Heart left ventricle (tissue), 16 donors: ENCODE measurements around the gene NAA40. TPM values are rescaled to one million over a fixed set of nuclear protein-coding genes. Genes with fewer than 3 reads are reported as not detected.
"Not testable (repeated sequence)": the region's sequence is repeated elsewhere in the genome, so short reads cannot be mapped to it uniquely, and the experiment has no call there.

Source experiments
- ATAC-seq, 4 donors: fragments of 200-7000 bp; cut with Tn5 transposase; one replicate each; pipeline ENCODE4 v1.9.1; 2020 to 2022; ENCODE audit warnings: moderate library complexity in 4 of 4, mild to moderate bottlenecking in 3 of 4, moderate number of reproducible peaks in 1 of 4
- DNase-seq, 5 donors: peaks; one replicate each; pipeline ENCODE4 v3.0.0-alpha.2; 2020
- H3K27ac ChIP-seq, 12 donors: fragments of 200-600 bp; sonication (generic) in 4 of 12; one replicate each; pipeline versions ENCODE4 v1.5.0 to v1.8.0; 2016 to 2022; ENCODE audit warnings: mild to moderate bottlenecking in 2 of 12
- H3K27me3 ChIP-seq, 9 donors: fragments of 200-600 bp; sonication (generic) in 2 of 9; one replicate each; pipeline versions ENCODE4 v1.5.1 to v1.8.0; 2016 to 2022; ENCODE audit warnings: mild to moderate bottlenecking in 3 of 9
- H3K36me3 ChIP-seq, 9 donors: fragments of 200-600 bp; sonication (generic) in 2 of 9; one replicate each; pipeline versions ENCODE4 v1.5.0 to v1.8.0; 2018 to 2022; ENCODE audit warnings: mild to moderate bottlenecking in 2 of 9
- H3K4me1 ChIP-seq, 12 donors: fragments of 200-600 bp; sonication (generic) in 4 of 12; one replicate each; pipeline versions ENCODE4 v1.5.0 to v1.8.0; 2016 to 2022; ENCODE audit warnings: mild to moderate bottlenecking in 3 of 12
- H3K4me3 ChIP-seq, 12 donors: fragments of 200-600 bp; sonication (generic) in 4 of 12; one replicate each; pipeline versions ENCODE4 v1.5.0 to v1.8.0; 2017 to 2022; ENCODE audit warnings: mild to moderate bottlenecking in 9 of 12, moderate library complexity in 4 of 12
- H3K9me3 ChIP-seq, 12 donors: fragments of 200-600 bp; sonication (generic) in 4 of 12; one replicate each; pipeline versions ENCODE4 v1.5.0 to v1.8.0; 2016 to 2022; ENCODE audit warnings: mild to moderate bottlenecking in 1 of 12
- POLR2A ChIP-seq, 2 donors: fragments of 450-650 bp; IDR thresholded peaks; one replicate each; pipeline ENCODE4 v1.6.1; 2017; ENCODE audit warnings: antibody characterized with exemption in 2 of 2, mild to moderate bottlenecking in 2 of 2, moderate library complexity in 2 of 2
- whole genome bisulfite sequencing, 4 donors: extraction: QIAGEN DNeasy Blood & Tissue Kit in 2 of 4; methylation state at CpG; one replicate each; pipeline versions ENCODE4 v1.1.5 to v1.1.7; 2013 to 2018; 5-methylcytosine and 5-hydroxymethylcytosine counted together
- intact Hi-C, 10 donors: fragments of 100-400 bp; cut with DNase I; formaldehyde crosslinking; loops; one replicate each; pipeline versions ENCODE4 v1.11.1 to v1.14.2; 2022
- polyA plus RNA-seq, 2 donors: library from polyadenylated mRNA; stranded (reverse); fragments of 200-250 nt; gene quantifications; one replicate each; pipeline ENCODE4 v1.2.3, GENCODE V29; 2013
- total RNA-seq, 9 donors: library from RNA; depleted of rRNA in 2 of 9; stranded (reverse); fragments of >200 nt in 2 of 9; fragmentation: NEBNext Ultra II Directional in 3 of 9; extraction: Animal tissue kit (Norgen Biotek cat#: 25700) in 3 of 9; gene quantifications; one replicate each; pipeline versions ENCODE4 v1.1.0 to v1.2.4, GENCODE V29; 2016 to 2023
- TF ChIP-seq, protein P1 (sequence below), 12 donors: fragments of 200-600 bp; sonication (generic) in 4 of 12; IDR thresholded peaks; one replicate each; pipeline versions ENCODE4 v1.5.0 to v1.8.0; 2018 to 2022; ENCODE audit warnings: antibody characterized with exemption in 12 of 12, mild to moderate bottlenecking in 5 of 12
- donor health status: ischemic (EF 13 %, LVEDD 7.1; RV severe dilation, severe dysfunction).
- donor health status: healthy with polysubstance abuse.
- donor health status: DM: no; HTN: yes; CAD: no.
- donor health status: DM: no; HTN: no; CAD: no.
- donor health status: ischemic (EF 25% LVEDD 6.9; RV normal size, moderate dysfunction).
- donor health status: ischemic (EF 25% LVEDD 5.7; RV mildly dilated, moderate dysfunction).
- donor health status: healthy.
- donor health status: DM: yes; HTN: yes; CAD: no.
- donor health status: ischemic (EF 35%, LVEDD 5.7; RV mildly dilated, moderate dysfunction).
- donor health status: nonischemic (EF 11% LVEDD 7.7; RV severe dilation, severe dysfunction).
- donor health status: DM: yes; HTN: yes; CAD: no.
- donor health status: PGD.
- donor health status: ischemic (EF 29% LVEDD 5.4; RV normal size, mild dysfunction).
- donor health status: nonischemic (EF 23%, LVEDD 6.1; RV moderate dilation, normal function).

Gene NAA40
- total and polyA plus RNA-seq, 11 donors: 9.7 to 26.1 (median 19.6) TPM

DNA sequence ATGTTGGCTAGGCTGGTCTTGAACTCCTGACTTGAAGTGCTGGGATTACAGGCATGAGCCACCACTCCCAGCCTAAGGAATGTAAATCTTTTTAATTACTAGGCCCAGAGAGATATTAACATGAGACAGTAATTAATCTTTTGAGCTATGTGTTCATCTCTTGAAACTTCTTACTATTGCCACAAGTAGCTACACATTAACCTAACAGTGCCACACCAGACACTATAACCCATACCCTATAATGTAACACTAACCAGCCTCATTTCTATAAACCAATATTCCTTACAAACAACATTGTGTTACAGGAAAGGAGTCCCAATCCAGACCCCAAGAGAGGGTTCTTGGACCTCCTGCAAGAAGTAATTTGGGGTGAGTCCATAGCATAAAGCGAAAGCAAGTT, 27.6 kb downstream of the NAA40 start:
- DNase-seq (no peak), ATAC-seq (no peak)
- intact Hi-C loops: no loop called here
- Histone ChIP-seq H3K4me1 (peaks cover 0 to 6% (median 0%) of the 10 kb centered on the region in 12 donors), H3K36me3 (no peaks in the 10 kb centered on the region), H3K27me3 (no peaks in the 10 kb centered on the region), H3K4me3 (no peak overlapping the region), H3K9me3 (no peaks in the 10 kb centered on the region), H3K27ac (no peak overlapping the region)
- 98 to 100% (median 100%) methylated on average over 1 of the region's 1 CpG for WGBS, 4 donors
- TF ChIP-seq, protein P1, sequence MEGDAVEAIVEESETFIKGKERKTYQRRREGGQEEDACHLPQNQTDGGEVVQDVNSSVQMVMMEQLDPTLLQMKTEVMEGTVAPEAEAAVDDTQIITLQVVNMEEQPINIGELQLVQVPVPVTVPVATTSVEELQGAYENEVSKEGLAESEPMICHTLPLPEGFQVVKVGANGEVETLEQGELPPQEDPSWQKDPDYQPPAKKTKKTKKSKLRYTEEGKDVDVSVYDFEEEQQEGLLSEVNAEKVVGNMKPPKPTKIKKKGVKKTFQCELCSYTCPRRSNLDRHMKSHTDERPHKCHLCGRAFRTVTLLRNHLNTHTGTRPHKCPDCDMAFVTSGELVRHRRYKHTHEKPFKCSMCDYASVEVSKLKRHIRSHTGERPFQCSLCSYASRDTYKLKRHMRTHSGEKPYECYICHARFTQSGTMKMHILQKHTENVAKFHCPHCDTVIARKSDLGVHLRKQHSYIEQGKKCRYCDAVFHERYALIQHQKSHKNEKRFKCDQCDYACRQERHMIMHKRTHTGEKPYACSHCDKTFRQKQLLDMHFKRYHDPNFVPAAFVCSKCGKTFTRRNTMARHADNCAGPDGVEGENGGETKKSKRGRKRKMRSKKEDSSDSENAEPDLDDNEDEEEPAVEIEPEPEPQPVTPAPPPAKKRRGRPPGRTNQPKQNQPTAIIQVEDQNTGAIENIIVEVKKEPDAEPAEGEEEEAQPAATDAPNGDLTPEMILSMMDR (IDR thresholded peaks at IDR 0.05): no peak
- no peak for TF ChIP-seq POLR2A (IDR thresholded peaks at IDR 0.05)

DNA sequence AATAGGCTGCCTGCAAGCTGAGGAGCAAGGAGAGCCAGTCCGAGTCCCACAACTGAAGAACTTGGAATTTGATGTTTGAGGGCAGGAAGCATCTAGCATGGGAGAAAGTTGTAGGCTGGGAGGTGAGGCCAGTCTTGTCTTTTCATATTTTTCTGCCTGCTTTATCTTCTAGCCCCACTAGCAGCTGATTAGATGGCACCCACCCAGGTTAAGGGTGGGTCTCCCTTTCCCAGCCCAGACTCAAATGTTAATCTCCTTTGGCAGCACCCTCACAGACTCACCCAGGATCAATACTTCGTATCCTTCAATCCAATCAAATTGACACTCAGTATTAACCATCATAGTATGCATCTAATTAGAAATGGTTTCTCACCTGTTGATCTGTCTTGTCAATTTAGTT, 30.7 kb downstream of the NAA40 start:
- no peak for TF ChIP-seq POLR2A (IDR thresholded peaks at IDR 0.05)
- TF ChIP-seq, protein P1 (IDR thresholded peaks at IDR 0.05): no peak
- no peak for DNase-seq

DNA sequence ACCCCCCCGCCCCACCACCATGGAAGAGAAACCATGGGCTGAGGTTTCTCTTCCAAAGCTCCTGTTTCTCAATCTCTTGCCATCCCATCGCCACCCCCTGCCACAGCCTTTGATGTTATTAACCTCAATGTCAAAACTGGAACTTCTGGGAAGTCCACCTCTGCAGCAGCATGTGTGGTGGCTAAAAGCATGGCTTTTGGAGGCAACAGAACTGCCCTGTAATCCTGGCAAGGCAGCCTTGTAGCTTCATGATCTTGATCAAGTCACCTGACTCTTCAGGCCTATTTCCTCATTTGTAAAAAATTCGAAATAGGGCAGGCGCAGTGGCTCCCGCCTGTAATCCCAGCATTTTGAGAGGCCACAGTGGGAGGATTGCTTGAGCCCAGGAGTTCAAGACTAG, 32.1 kb downstream of the NAA40 start:
- DNase-seq: no peak
- intact Hi-C loops: loop anchor here in 1 of 10 donors (10.0 kb wide), 1 partner anchor 334 kb away; the partner anchor contains the start of genes CATSPERZ and ESRRA
- Histone ChIP-seq H3K4me1 (peaks cover 1 to 19% (median 7%) of the 10 kb centered on the region in 12 donors), H3K4me3 (no peak overlapping the region), H3K27me3 (no peaks in the 10 kb centered on the region), H3K36me3 (peaks cover 0 to under 1% (median 0%) of the 10 kb centered on the region in 9 donors), H3K9me3 (no peaks in the 10 kb centered on the region), H3K27ac (no peak overlapping the region)
- TF ChIP-seq, protein P1 (IDR thresholded peaks at IDR 0.05): no peak
- no peak for TF ChIP-seq POLR2A (IDR thresholded peaks at IDR 0.05)
- no peak for ATAC-seq
- WGBS, 4 donors: 71 to 81% (median 73%) methylated on average over 5 of the region's 5 CpGs

More for the DNA sequence above, 30.7 kb downstream of the NAA40 start:
- H3K27ac ChIP-seq: no peak overlapping the region
- intact Hi-C loops: no loop called here
- WGBS, 4 donors: 85 to 92% (median 88%) methylated on average over 2 of the region's 2 CpGs
- no peaks in the 10 kb centered on the region for H3K36me3 ChIP-seq
- ATAC-seq: no peak
- no peaks in the 10 kb centered on the region for H3K27me3 ChIP-seq
- no peak overlapping the region for H3K4me3 ChIP-seq
- peaks cover 0 to 10% (median 0%) of the 10 kb centered on the region in 12 donors for H3K4me1 ChIP-seq
- H3K9me3 ChIP-seq: no peaks in the 10 kb centered on the region

- not testable (repeated sequence) for H3K27ac ChIP-seq, H3K9me3 ChIP-seq, ATAC-seq, DNase-seq, H3K27me3 ChIP-seq
- 62 to 72% (median 66%) methylated on average over 18 of the region's 18 CpGs for WGBS, 4 donors
- H3K4me1 ChIP-seq: peaks cover 3 to 35% (median 20%) of the 10 kb centered on the region in 12 donors
- H3K36me3 ChIP-seq: peaks cover 0 to 11% (median 3%) of the 10 kb centered on the region in 9 donors
- intact Hi-C loops: loop anchor here in 1 of 10 donors (10.0 kb wide), 1 partner anchor 331 kb away; the partner anchor contains the start of genes CATSPERZ and ESRRA
- peak overlapping the region in 7 of 12 donors; percentile 67 to 95 (median 82) for H3K4me3 ChIP-seq
Measured at GRCh38 chr11:63973912-63974258, 35.1 kb downstream of the NAA40 start.
